GM10266 (cell line): ENCODE measurements around the gene DOC2A.

ENCODE experiments used
- DNase-seq: peaks from one replicate; pipeline ENCODE4 v3.0.0; 2012; ENCODE audit errors: extremely low spot score
- CTCF ChIP-seq: IDR thresholded peaks from 2 replicates; pipeline ENCODE4 v1.5.1; 2012; ENCODE audit warnings: mild to moderate bottlenecking, low read depth; ENCODE audit not compliant: control insufficient read depth, insufficient read depth; ENCODE audit errors: missing control alignments

The DOC2A gene

DNA sequence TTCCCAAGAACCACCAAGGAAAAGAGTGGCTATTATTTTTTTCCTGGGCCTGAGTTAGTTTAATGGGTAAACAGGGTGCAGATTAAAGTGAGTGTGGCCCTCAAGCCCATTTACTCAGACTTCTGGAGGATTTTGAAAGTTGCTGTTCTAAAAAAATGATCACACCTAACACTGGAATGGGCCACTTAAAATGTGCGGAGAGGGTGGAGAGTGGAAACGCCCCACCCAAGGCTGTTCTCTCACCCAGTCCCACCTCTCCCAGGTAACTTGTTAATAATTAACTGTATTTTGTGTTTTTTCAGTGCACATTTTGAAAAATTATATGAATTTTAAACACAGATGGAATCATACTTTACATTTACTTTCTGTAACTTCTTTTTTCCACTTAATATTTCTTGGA lies 20.8 kb downstream of the DOC2A start:
- no peak for TF ChIP-seq CTCF
- no peak for DNase-seq

- DNase-seq = no peak
- no peak for TF ChIP-seq CTCF
Observed at GRCh38 chr16:29989111-29989858, 21.5 kb downstream of the DOC2A start.

GRCh38 chr16:29988346-29989075 lies 22.3 kb downstream of the DOC2A start:
- no peak for DNase-seq
- no peak for TF ChIP-seq CTCF

- TF ChIP-seq CTCF = no peak
- DNase-seq = no peak
Observed at GRCh38 chr16:29987371-29988085, 23.3 kb downstream of the DOC2A start.

GRCh38 chr16:29986931-29987330 lies 23.9 kb downstream of the DOC2A start:
- no peak for DNase-seq
- TF ChIP-seq CTCF = no peak

DNA sequence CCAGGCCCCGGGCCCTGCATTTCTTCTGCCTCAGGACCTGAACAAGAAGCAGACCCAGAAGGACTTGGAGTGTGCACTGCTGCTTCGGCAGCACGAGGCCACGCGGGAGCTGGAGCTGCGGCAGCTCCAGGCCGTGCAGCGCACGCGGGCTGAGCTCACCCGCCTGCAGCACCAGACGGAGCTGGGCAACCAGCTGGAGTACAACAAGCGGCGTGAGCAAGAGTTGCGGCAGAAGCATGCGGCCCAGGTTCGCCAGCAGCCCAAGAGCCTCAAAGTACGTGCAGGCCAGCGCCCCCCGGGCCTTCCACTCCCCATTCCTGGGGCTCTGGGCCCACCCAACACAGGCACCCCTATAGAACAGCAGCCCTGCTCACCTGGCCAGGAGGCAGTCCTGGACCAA lies 24.6 kb downstream of the DOC2A start:
- TF ChIP-seq CTCF = no peak

More for the DNA sequence above, 24.6 kb downstream of the DOC2A start:
- DNase-seq = no peak
